Measurements from ENCODE around the gene MTCL1.

The MTCL1 gene

DNA sequence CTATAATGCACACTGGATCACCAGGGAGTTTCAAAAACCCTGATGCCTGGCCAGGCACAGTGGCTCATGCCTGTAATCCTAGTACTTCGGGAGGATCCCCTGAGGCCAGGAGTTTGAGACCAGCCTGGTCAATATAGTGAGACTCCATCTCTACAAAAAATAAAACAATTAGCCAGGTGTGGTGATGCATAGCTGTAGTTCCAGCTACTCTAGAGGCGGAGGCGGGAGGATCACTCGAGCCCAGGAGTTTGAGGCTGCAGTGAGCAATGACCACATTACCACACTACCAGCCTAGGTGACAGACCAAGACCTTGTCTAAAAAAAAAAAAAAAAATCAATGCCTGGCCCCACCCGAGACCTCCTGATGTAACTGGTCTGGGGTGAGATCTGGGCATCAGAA is 137.2 kb downstream of the MTCL1 start:
- H3K9ac ChIP-seq = no peak overlapping the region
- no peak overlapping the region for H3K27ac ChIP-seq
- H3K4me2 ChIP-seq = no peak overlapping the region
- no peak overlapping the region for H2AFZ ChIP-seq (ENCODE audit: low read depth)
- H3K27me3 ChIP-seq (ENCODE audit: insufficient read depth, low read depth) = no peaks in the 10 kb centered on the region
- no peaks in the 10 kb centered on the region for H3K4me1 ChIP-seq (ENCODE audit: low read depth, poor library complexity, severe bottlenecking)
- no peak overlapping the region for H3K4me3 ChIP-seq (IDR thresholded peaks at IDR 0.05; ENCODE audit: insufficient read depth, low read depth, low read length)
- no peaks in the 10 kb centered on the region for H3K79me2 ChIP-seq (ENCODE audit: insufficient read depth, low read depth)
- H4K20me1 ChIP-seq (ENCODE audit: insufficient read depth) = no peaks in the 10 kb centered on the region
- no peaks in the 10 kb centered on the region for H3K36me3 ChIP-seq (ENCODE audit: insufficient read depth)
- TF ChIP-seq, protein P1, sequence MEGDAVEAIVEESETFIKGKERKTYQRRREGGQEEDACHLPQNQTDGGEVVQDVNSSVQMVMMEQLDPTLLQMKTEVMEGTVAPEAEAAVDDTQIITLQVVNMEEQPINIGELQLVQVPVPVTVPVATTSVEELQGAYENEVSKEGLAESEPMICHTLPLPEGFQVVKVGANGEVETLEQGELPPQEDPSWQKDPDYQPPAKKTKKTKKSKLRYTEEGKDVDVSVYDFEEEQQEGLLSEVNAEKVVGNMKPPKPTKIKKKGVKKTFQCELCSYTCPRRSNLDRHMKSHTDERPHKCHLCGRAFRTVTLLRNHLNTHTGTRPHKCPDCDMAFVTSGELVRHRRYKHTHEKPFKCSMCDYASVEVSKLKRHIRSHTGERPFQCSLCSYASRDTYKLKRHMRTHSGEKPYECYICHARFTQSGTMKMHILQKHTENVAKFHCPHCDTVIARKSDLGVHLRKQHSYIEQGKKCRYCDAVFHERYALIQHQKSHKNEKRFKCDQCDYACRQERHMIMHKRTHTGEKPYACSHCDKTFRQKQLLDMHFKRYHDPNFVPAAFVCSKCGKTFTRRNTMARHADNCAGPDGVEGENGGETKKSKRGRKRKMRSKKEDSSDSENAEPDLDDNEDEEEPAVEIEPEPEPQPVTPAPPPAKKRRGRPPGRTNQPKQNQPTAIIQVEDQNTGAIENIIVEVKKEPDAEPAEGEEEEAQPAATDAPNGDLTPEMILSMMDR (conservative IDR thresholded peaks at IDR 0.05; ENCODE audit: low read depth, low read length) = no peak

DNA sequence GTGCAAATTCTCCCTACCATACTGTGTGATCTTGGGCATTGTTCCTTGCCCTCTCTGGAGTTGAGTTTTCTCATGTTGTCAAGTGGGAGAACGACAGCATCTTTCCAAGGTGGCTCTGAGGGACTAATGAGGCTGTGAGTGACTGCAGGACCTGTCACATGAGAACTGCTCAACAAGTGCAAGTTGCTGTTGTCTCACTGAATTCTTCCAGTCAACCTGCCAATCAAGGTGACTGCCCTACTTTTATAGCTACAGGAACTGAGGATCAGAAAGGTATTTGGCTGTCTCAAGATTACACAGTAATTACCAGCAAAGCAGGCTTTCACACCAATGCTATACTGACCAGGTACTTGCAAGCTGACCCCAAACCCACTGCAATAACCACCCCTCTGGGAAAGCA is 137.6 kb downstream of the MTCL1 start:
- H3K27ac ChIP-seq = no peak overlapping the region
- no peaks in the 10 kb centered on the region for H3K27me3 ChIP-seq (ENCODE audit: insufficient read depth, low read depth)
- H3K79me2 ChIP-seq (ENCODE audit: insufficient read depth, low read depth) = no peaks in the 10 kb centered on the region
- H3K4me3 ChIP-seq (IDR thresholded peaks at IDR 0.05; ENCODE audit: insufficient read depth, low read depth, low read length) = no peak overlapping the region
- no peaks in the 10 kb centered on the region for H4K20me1 ChIP-seq (ENCODE audit: insufficient read depth)
- H3K36me3 ChIP-seq (ENCODE audit: insufficient read depth) = no peaks in the 10 kb centered on the region
- no peak overlapping the region for H2AFZ ChIP-seq (ENCODE audit: low read depth)
- no peaks in the 10 kb centered on the region for H3K4me1 ChIP-seq (ENCODE audit: low read depth, poor library complexity, severe bottlenecking)
- no peak overlapping the region for H3K4me2 ChIP-seq
- TF ChIP-seq, protein P1 (conservative IDR thresholded peaks at IDR 0.05; ENCODE audit: low read depth, low read length) = no peak
- no peak overlapping the region for H3K9ac ChIP-seq

DNA sequence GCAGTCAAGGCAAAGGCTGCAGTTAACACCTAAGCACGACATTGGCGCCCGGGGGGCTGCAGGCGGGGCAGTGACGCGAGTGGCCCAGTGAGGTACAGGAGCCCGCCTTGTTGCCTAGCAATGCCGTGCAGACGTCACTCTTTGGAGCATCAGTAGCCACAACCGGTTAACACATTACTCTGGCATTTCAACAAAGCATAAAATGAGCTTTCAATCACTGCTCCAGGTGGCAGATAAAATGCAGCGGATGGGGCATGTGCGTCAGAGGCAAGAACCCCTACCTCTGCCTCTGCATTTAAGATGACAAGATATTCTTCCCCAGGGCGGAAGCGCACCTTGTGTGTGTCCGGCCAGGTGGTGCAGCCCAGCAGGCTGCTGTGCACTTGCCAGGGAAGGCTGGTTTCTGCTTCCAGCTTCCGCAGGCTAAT is 139.4 kb downstream of the MTCL1 start:
- Histone ChIP-seq H3K9ac (no peak overlapping the region), H3K36me3 (ENCODE audit: insufficient read depth) (no peaks in the 10 kb centered on the region), H3K4me2 (no peak overlapping the region), H3K4me3 (IDR thresholded peaks at IDR 0.05; ENCODE audit: insufficient read depth, low read depth, low read length) (no peak overlapping the region), H2AFZ (ENCODE audit: low read depth) (no peak overlapping the region), H3K4me1 (ENCODE audit: low read depth, poor library complexity, severe bottlenecking) (no peaks in the 10 kb centered on the region), H3K27ac (no peak overlapping the region), H4K20me1 (ENCODE audit: insufficient read depth) (no peaks in the 10 kb centered on the region), H3K79me2 (ENCODE audit: insufficient read depth, low read depth) (no peaks in the 10 kb centered on the region), H3K27me3 (ENCODE audit: insufficient read depth, low read depth) (no peaks in the 10 kb centered on the region)
- TF ChIP-seq, protein P1 (conservative IDR thresholded peaks at IDR 0.05; ENCODE audit: low read depth, low read length) = no peak

- Histone ChIP-seq H3K9ac (no peak overlapping the region), H3K27ac (no peak overlapping the region), H3K4me2 (no peak overlapping the region), H2AFZ (ENCODE audit: low read depth) (no peak overlapping the region), H3K36me3 (ENCODE audit: insufficient read depth) (no peaks in the 10 kb centered on the region), H3K79me2 (ENCODE audit: insufficient read depth, low read depth) (no peaks in the 10 kb centered on the region), H3K4me1 (ENCODE audit: low read depth, poor library complexity, severe bottlenecking) (no peaks in the 10 kb centered on the region), H3K4me3 (IDR thresholded peaks at IDR 0.05; ENCODE audit: insufficient read depth, low read depth, low read length) (no peak overlapping the region), H4K20me1 (ENCODE audit: insufficient read depth) (no peaks in the 10 kb centered on the region), H3K27me3 (ENCODE audit: insufficient read depth, low read depth) (no peaks in the 10 kb centered on the region)
- TF ChIP-seq, protein P1 (conservative IDR thresholded peaks at IDR 0.05; ENCODE audit: low read depth, low read length) = no peak
These were observed 140.2 kb downstream of the MTCL1 start for GRCh38 chr18:8845506-8845905.

Data from KMS-11 (cell line).